K562 (cell line): Measurements from ENCODE around the gene SORCS2.

Experiments
- JUND ChIP-seq, 2 experiments: IDR thresholded peaks; 2 replicates in 1 of 2; 3 replicates in 1 of 2; pipeline ENCODE4 v1.6.1; 2011; ENCODE audit warnings: borderline replicate concordance in 2 of 2, low read depth in 2 of 2, low read length in 2 of 2, improper control_type of control experiment in 1 of 2, missing biosample characterization in 1 of 2, missing genetic modification characterization in 1 of 2, missing genetic modification reagents in 1 of 2
- MYC ChIP-seq, 2 experiments: fragments of 250-450 bp in 1 of 2; sonication (Bioruptor Pico) in 1 of 2; IDR thresholded peaks; 2 replicates each; pipeline versions ENCODE4 v1.5.1 to v1.6.1; 2012 to 2021; ENCODE audit warnings: low read depth in 2 of 2, borderline replicate concordance in 1 of 2, improper control_type of control experiment in 1 of 2, low read length in 1 of 2, mild to moderate bottlenecking in 1 of 2, moderate library complexity in 1 of 2
- POLR2AphosphoS5 ChIP-seq: IDR thresholded peaks from 2 replicates; pipeline ENCODE4 v1.6.1; 2011; ENCODE audit warnings: mild to moderate bottlenecking, low read depth, low read length, moderate library complexity; ENCODE audit not compliant: control insufficient read depth, insufficient read depth
- TF ChIP-seq, protein P1 (sequence below), 3 experiments: IDR thresholded peaks in 2 of 3; conservative IDR thresholded peaks in 1 of 3; 2 replicates each; pipeline ENCODE4 v1.5.1; 2011 to 2012; ENCODE audit warnings: low read length in 3 of 3, mild to moderate bottlenecking in 3 of 3, control low read depth in 2 of 3, improper control_type of control experiment in 1 of 3, inconsistent platforms in 1 of 3, low read depth in 1 of 3, mixed read lengths in 1 of 3, moderate library complexity in 1 of 3; ENCODE audit not compliant: insufficient read depth in 2 of 3
- TF ChIP-seq, protein P2 (sequence below): fragments of 250-450 bp; sonication (Bioruptor Pico); IDR thresholded peaks from 2 replicates; pipeline ENCODE4 v1.8.0; 2021; ENCODE audit warnings: borderline replicate concordance, mild to moderate bottlenecking, moderate library complexity; ENCODE audit not compliant: poor library complexity, severe bottlenecking

DNA sequence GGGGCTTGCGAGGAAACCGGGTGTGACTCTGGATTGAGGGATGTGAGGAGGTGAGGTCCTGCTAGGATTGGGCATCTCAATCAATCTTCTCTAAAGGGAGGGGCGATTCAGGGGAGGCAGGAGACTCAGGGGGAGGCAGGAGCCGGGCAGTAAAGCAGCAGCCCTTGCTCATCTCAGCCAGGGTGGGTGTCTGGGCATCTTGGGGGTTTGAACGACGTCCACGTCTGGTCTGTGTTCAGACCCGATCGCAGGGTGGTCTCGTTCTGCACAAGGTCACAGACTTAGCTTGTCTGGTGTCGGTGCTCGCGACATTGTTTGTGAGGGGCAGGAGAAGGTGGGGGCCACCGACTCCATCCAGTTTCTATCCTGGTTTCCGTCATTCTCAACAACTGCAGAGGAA lies 473.7 kb downstream of the SORCS2 start:
- TF ChIP-seq POLR2AphosphoS5: no peak
- TF ChIP-seq, protein P1, sequence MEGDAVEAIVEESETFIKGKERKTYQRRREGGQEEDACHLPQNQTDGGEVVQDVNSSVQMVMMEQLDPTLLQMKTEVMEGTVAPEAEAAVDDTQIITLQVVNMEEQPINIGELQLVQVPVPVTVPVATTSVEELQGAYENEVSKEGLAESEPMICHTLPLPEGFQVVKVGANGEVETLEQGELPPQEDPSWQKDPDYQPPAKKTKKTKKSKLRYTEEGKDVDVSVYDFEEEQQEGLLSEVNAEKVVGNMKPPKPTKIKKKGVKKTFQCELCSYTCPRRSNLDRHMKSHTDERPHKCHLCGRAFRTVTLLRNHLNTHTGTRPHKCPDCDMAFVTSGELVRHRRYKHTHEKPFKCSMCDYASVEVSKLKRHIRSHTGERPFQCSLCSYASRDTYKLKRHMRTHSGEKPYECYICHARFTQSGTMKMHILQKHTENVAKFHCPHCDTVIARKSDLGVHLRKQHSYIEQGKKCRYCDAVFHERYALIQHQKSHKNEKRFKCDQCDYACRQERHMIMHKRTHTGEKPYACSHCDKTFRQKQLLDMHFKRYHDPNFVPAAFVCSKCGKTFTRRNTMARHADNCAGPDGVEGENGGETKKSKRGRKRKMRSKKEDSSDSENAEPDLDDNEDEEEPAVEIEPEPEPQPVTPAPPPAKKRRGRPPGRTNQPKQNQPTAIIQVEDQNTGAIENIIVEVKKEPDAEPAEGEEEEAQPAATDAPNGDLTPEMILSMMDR (IDR thresholded peaks at IDR 0.05 in 2 of 3, conservative IDR thresholded peaks at IDR 0.05 in 1 of 3; ENCODE audit: insufficient read depth in 2 of 3, low read depth in 1 of 3, low read length in 3 of 3): no peak
- no peak for TF ChIP-seq MYC (IDR thresholded peaks at IDR 0.05; ENCODE audit: low read depth, low read length)
- no peak for TF ChIP-seq MYC (CRISPR knock-in tag; IDR thresholded peaks at IDR 0.05; ENCODE audit: borderline replicate concordance, low read depth)
- no peak for TF ChIP-seq JUND (IDR thresholded peaks at IDR 0.05; ENCODE audit: borderline replicate concordance, low read depth, low read length)
- no peak for TF ChIP-seq JUND (tag; IDR thresholded peaks at IDR 0.05; ENCODE audit: borderline replicate concordance, low read depth, low read length)
- TF ChIP-seq, protein P2, sequence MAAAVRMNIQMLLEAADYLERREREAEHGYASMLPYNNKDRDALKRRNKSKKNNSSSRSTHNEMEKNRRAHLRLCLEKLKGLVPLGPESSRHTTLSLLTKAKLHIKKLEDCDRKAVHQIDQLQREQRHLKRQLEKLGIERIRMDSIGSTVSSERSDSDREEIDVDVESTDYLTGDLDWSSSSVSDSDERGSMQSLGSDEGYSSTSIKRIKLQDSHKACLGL (CRISPR knock-in tag): no peak
